Psoas muscle (tissue), 8 donors: Measurements from ENCODE around the gene VPS35L. TPM values are rescaled to one million over a fixed set of nuclear protein-coding genes. Genes with fewer than 3 reads are reported as not detected.

Experiments used
- ATAC-seq, 4 donors: fragments of 200-7000 bp; cut with Tn5 transposase; one replicate each; pipeline ENCODE4 v1.9.1; 2020; ENCODE audit warnings: moderate library complexity in 3 of 4, mild to moderate bottlenecking in 2 of 4
- DNase-seq, 2 donors: peaks; one replicate each; pipeline ENCODE4 v3.0.0-alpha.2; 2020
- H3K27ac ChIP-seq: fragments of 200-600 bp; one replicate; pipeline ENCODE4 v1.8.0; 2022
- H3K27me3 ChIP-seq, 3 donors: fragments of 200-600 bp in 1 of 3; one replicate each; pipeline versions ENCODE4 v1.6.1 to v1.8.0; 2013 to 2022; ENCODE audit warnings: low read length in 2 of 3, mild to moderate bottlenecking in 2 of 3, moderate library complexity in 1 of 3; ENCODE audit not compliant: insufficient read depth in 3 of 3
- H3K36me3 ChIP-seq, 2 donors: fragments of 200-600 bp in 1 of 2; one replicate each; pipeline versions ENCODE4 v1.6.1 to v1.8.0; 2013 to 2022; ENCODE audit warnings: low read depth in 1 of 2, mild to moderate bottlenecking in 1 of 2, moderate library complexity in 1 of 2; ENCODE audit not compliant: insufficient read depth in 1 of 2
- H3K4me1 ChIP-seq: fragments of 200-600 bp; one replicate; pipeline ENCODE4 v1.8.0; 2022
- H3K4me3 ChIP-seq: fragments of 200-600 bp; one replicate; pipeline ENCODE4 v1.8.0; 2022; ENCODE audit warnings: mild to moderate bottlenecking
- H3K9me3 ChIP-seq: fragments of 200-600 bp; one replicate; pipeline ENCODE4 v1.8.0; 2022
- CTCF ChIP-seq: fragments of 200-600 bp; IDR thresholded peaks from one replicate; pipeline ENCODE4 v1.8.0; 2022; ENCODE audit warnings: antibody characterized with exemption
- WGBS, 3 donors: extraction: QIAGEN DNeasy Blood & Tissue Kit; methylation state at CpG; one replicate each; pipeline versions ENCODE4 v1.1.6 to v1.1.7; 2013; 5-methylcytosine and 5-hydroxymethylcytosine counted together
- intact Hi-C, 2 donors: fragments of 100-400 bp; cut with DNase I; formaldehyde crosslinking; loops; one replicate each; pipeline versions ENCODE4 v1.11.0 to v1.14.2; 2022
- polyA plus RNA-seq, 3 donors: library from polyadenylated mRNA; stranded (reverse); fragments of 200-250 nt; gene quantifications; one replicate each; pipeline ENCODE4 v1.2.3, GENCODE V29; 2013
- total RNA-seq, 4 donors: library from RNA; stranded (reverse); fragmentation: NEBNext Ultra II Directional in 2 of 4; extraction: Animal tissue kit (Norgen Biotek cat#: 25700) in 2 of 4; gene quantifications; one replicate each; pipeline versions ENCODE4 v1.2.1 to v1.2.4, GENCODE V29; 2021 to 2023
- donor health status: healthy with polysubstance abuse.
- donor health status: DM: no; HTN: no; CAD: no; lungs with moderate emphysema.
- donor health status: Bipolar disorder and iron deficiency.
- donor health status: healthy.
- donor health status: DM: yes; HTN: yes; CAD: no.
- donor health status: DM: no; HTN: no; CAD: no.
- donor health status: DM: no; HTN: no; CAD: no.
- donor health status: DM: yes; HTN: yes; CAD: no.

The VPS35L gene
- total and polyA plus RNA-seq, 7 donors: 12.6 to 34.6 (median 27.8) TPM

- no peak for ATAC-seq
- Histone ChIP-seq H3K27me3 (no peaks in the 10 kb centered on the region), H3K9me3 (no peaks in the 10 kb centered on the region), H3K4me3 (no peak overlapping the region), H3K27ac (no peak overlapping the region), H3K36me3 (peaks cover 11 to 97% of the 10 kb centered on the region in 2 donors), H3K4me1 (no peaks in the 10 kb centered on the region)
- intact Hi-C loops: loop anchor here in 1 of 2 donors (5.0 kb wide), 1 partner anchor 305 kb away; no protein-coding TSS in a partner anchor
- no peak for TF ChIP-seq CTCF
- 70 to 78% (median 71%) methylated on average over 10 of the region's 10 CpGs for WGBS, 3 donors
- no peak for DNase-seq
These were observed 26.7 kb downstream of the VPS35L start for GRCh38 chr16:19582050-19582831.

GRCh38 chr16:19583665-19584300 lies 28.3 kb downstream of the VPS35L start:
- no peaks in the 10 kb centered on the region for H3K4me1 ChIP-seq
- H3K36me3 ChIP-seq: peaks cover 9 to 92% of the 10 kb centered on the region in 2 donors
- H3K9me3 ChIP-seq: no peaks in the 10 kb centered on the region
- DNase-seq (no peak), ATAC-seq (peak in 3 of 4 donors; percentile 54 to 74 (median 70))
- no peak overlapping the region for H3K4me3 ChIP-seq
- peak; percentile 68 for TF ChIP-seq CTCF
- H3K27ac ChIP-seq: no peak overlapping the region
- intact Hi-C loops: loop anchor here in 1 of 2 donors (5.0 kb wide), 1 partner anchor 304 kb away; no protein-coding TSS in a partner anchor
- whole genome bisulfite sequencing, 3 donors: 55 to 58% (median 57%) methylated on average over 5 of the region's 5 CpGs
- no peaks in the 10 kb centered on the region for H3K27me3 ChIP-seq

- no peaks in the 10 kb centered on the region for H3K9me3 ChIP-seq
- DNase-seq (no peak), ATAC-seq (no peak)
- no peaks in the 10 kb centered on the region for H3K4me1 ChIP-seq
- 84 to 87% (median 85%) methylated on average over 5 of the region's 5 CpGs for WGBS, 3 donors
- no peak overlapping the region for H3K4me3 ChIP-seq
- H3K27me3 ChIP-seq: no peaks in the 10 kb centered on the region
- TF ChIP-seq CTCF: no peak
- H3K27ac ChIP-seq: no peak overlapping the region
- peaks cover 0 to 83% of the 10 kb centered on the region in 2 donors for H3K36me3 ChIP-seq
- intact Hi-C loops: no loop called here
These were observed 33.2 kb downstream of the VPS35L start for GRCh38 chr16:19588661-19589060.

DNA sequence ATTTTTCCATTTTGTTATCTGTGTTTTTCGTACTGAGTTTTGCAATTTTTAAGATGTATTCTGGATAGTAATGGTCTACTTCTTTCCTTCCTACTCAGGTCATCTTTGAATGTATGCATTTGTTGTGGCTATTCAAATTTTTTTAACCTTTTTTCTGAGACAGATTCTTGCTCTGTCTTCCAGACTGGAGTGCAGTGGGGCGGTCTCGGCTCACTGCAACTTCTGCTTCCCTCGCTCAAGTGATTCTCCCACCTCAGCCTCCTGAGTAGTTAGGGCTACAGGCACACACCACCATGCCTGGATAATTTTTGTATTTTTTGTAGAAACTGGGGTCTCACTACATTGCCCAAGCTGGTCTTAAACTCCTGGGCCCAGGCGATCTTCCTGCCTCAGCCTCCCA lies 33.6 kb downstream of the VPS35L start:
- no peak overlapping the region for H3K27ac ChIP-seq
- no peaks in the 10 kb centered on the region for H3K27me3 ChIP-seq
- no peaks in the 10 kb centered on the region for H3K4me1 ChIP-seq
- WGBS, 3 donors: 92 to 94% (median 92%) methylated on average over 5 of the region's 5 CpGs
- no peak for TF ChIP-seq CTCF
- ATAC-seq (no peak), DNase-seq (no peak)
- no peaks in the 10 kb centered on the region for H3K9me3 ChIP-seq
- H3K36me3 ChIP-seq: peaks cover 0 to 81% of the 10 kb centered on the region in 2 donors
- intact Hi-C loops: no loop called here
- no peak overlapping the region for H3K4me3 ChIP-seq
